H1 (cell line): ENCODE data around the gene BRCA1. TPM values are rescaled to one million over a fixed set of nuclear protein-coding genes. Genes with fewer than 3 reads are reported as not detected.

ENCODE experiments used
- CTCF ChIA-PET: fragments of 300-600 bp; sonication (Branson Sonifier 250); formaldehyde crosslinking; loops from one replicate; lab custom pipeline; 2021; ENCODE audit not compliant: partially characterized antibody; lab: Charles Lee
- POLR2A ChIA-PET: fragments of 300-600 bp; sonication (Branson Sonifier 250); formaldehyde crosslinking; loops from one replicate; lab custom pipeline; 2021; ENCODE audit warnings: inconsistent platforms; ENCODE audit not compliant: partially characterized antibody; lab: Charles Lee
- DNase-seq, 2 experiments: peaks; one replicate each; pipeline versions ENCODE4 v3.0.0 to v3.0.0-alpha.2; 2010 to 2022; ENCODE audit warnings: low spot score in 2 of 2, low read depth in 1 of 2, mixed read lengths in 1 of 2
- FAIRE-seq: peaks from 2 replicates; lab custom pipeline; 2011; peaks lifted over from hg19 to GRCh38; lab: Jason Lieb, UNC
- H2AFZ ChIP-seq: 2 replicates; pipeline ENCODE4 v1.8.1; 2012; ENCODE audit warnings: low read length, inconsistent platforms
- H2AK5ac ChIP-seq: 2 replicates; pipeline ENCODE4 v1.6.1; 2013; ENCODE audit warnings: low read depth, low read length
- H2BK120ac ChIP-seq: replicated peaks from 2 replicates; pipeline ENCODE3; 2013; ENCODE audit warnings: low read depth, low read length, inconsistent platforms
- H2BK12ac ChIP-seq: 2 replicates; pipeline ENCODE4 v1.6.1; 2013; ENCODE audit warnings: low read depth, low read length
- H2BK15ac ChIP-seq: 2 replicates; pipeline ENCODE4 v1.6.1; 2013; ENCODE audit warnings: low read length
- H2BK20ac ChIP-seq: 2 replicates; pipeline ENCODE4 v1.6.1; 2013; ENCODE audit warnings: low read length
- H2BK5ac ChIP-seq: 2 replicates; pipeline ENCODE4 v1.6.1; 2013; ENCODE audit warnings: low read depth, low read length
- H3K14ac ChIP-seq: 2 replicates; pipeline ENCODE4 v1.6.1; 2013; ENCODE audit warnings: inconsistent platforms; ENCODE audit not compliant: insufficient read length
- H3K18ac ChIP-seq: 2 replicates; pipeline ENCODE4 v1.6.1; 2013; ENCODE audit warnings: low read length; ENCODE audit errors: extremely low read depth
- H3K23ac ChIP-seq: 2 replicates; pipeline ENCODE4 v1.6.1; 2013; ENCODE audit warnings: inconsistent platforms; ENCODE audit not compliant: insufficient read length
- H3K23me2 ChIP-seq: 2 replicates; pipeline ENCODE4 v1.6.1; 2013; ENCODE audit warnings: low read depth, low read length
- H3K27ac ChIP-seq: 2 replicates; pipeline ENCODE4 v1.6.1; 2011; ENCODE audit warnings: low read depth, low read length, inconsistent platforms
- H3K27me3 ChIP-seq, 4 experiments: replicated peaks in 1 of 4; 1 replicate in 1 of 4; 2 replicates in 3 of 4; pipeline versions ENCODE4 v1.6.1 to v1.8.1; 2011 to 2013; ENCODE audit warnings: low read length in 3 of 4, mild to moderate bottlenecking in 3 of 4, inconsistent platforms in 2 of 4, mixed read lengths in 2 of 4, moderate library complexity in 1 of 4; ENCODE audit not compliant: control insufficient read depth in 3 of 4, insufficient read depth in 3 of 4; ENCODE audit errors: extremely low read depth in 1 of 4
- H3K36me3 ChIP-seq, 4 experiments: 2 replicates each; pipeline versions ENCODE4 v1.6.1 to v1.8.1; 2011 to 2013; ENCODE audit warnings: mild to moderate bottlenecking in 4 of 4, low read length in 3 of 4, moderate library complexity in 2 of 4, control low read depth in 1 of 4, inconsistent platforms in 1 of 4; ENCODE audit not compliant: insufficient read depth in 4 of 4, control insufficient read depth in 2 of 4
- H3K4ac ChIP-seq: replicated peaks from 2 replicates; pipeline ENCODE3; 2013; ENCODE audit warnings: low read length, low read depth, mixed read lengths, inconsistent platforms; ENCODE audit not compliant: insufficient read length
- H3K4me1 ChIP-seq, 4 experiments: replicated peaks in 1 of 4; 1 replicate in 1 of 4; 2 replicates in 3 of 4; pipeline versions ENCODE4 v1.6.1 to v1.8.1; 2011 to 2013; ENCODE audit warnings: low read length in 3 of 4, inconsistent platforms in 2 of 4, mixed read lengths in 1 of 4; ENCODE audit not compliant: insufficient read depth in 4 of 4, control insufficient read depth in 3 of 4
- H3K4me2 ChIP-seq, 2 experiments: 2 replicates each; pipeline versions ENCODE4 v1.6.1 to v1.8.1; 2011 to 2013; ENCODE audit warnings: low read depth in 2 of 2, low read length in 2 of 2, control low read depth in 1 of 2, inconsistent platforms in 1 of 2, mild to moderate bottlenecking in 1 of 2; ENCODE audit not compliant: insufficient read depth in 1 of 2
- H3K4me3 ChIP-seq, 4 experiments: fragments of 200-600, 300-600 bp in 1 of 4; sonication (generic), shearing (Covaris generic), sonication (Bioruptor Twin) in 1 of 4; 2 replicates each; pipeline versions ENCODE4 v1.5.1 to v1.8.1; 2011 to 2016; ENCODE audit warnings: low read length in 4 of 4, low read depth in 3 of 4, control low read depth in 2 of 4, inconsistent platforms in 2 of 4, mild to moderate bottlenecking in 2 of 4, mixed read lengths in 1 of 4, moderate library complexity in 1 of 4; ENCODE audit not compliant: insufficient read depth in 2 of 4; ENCODE audit errors: extremely low read depth in 1 of 4
- H3K56ac ChIP-seq: replicated peaks from 2 replicates; pipeline ENCODE3; 2013; ENCODE audit warnings: low read depth, mild to moderate bottlenecking, mixed read lengths, low read length, inconsistent platforms; ENCODE audit not compliant: insufficient read length
- H3K79me1 ChIP-seq: 2 replicates; pipeline ENCODE4 v1.6.1; 2013; ENCODE audit warnings: low read depth, low read length, control low read depth
- H3K79me2 ChIP-seq, 2 experiments: 2 replicates each; pipeline versions ENCODE4 v1.6.1 to v1.8.1; 2012 to 2013; ENCODE audit warnings: low read length in 2 of 2, mild to moderate bottlenecking in 2 of 2, inconsistent platforms in 1 of 2; ENCODE audit not compliant: insufficient read depth in 2 of 2, control insufficient read depth in 1 of 2
- H3K9ac ChIP-seq, 4 experiments: replicated peaks in 1 of 4; 1 replicate in 1 of 4; 2 replicates in 3 of 4; pipeline versions ENCODE4 v1.6.1 to v1.8.1; 2011 to 2013; ENCODE audit warnings: low read depth in 3 of 4, low read length in 3 of 4, control low read depth in 2 of 4, mild to moderate bottlenecking in 2 of 4, moderate library complexity in 2 of 4, inconsistent platforms in 1 of 4; ENCODE audit errors: extremely low read depth in 1 of 4
- H3K9me3 ChIP-seq, 2 experiments: 2 replicates each; pipeline versions ENCODE4 v1.6.1 to v1.8.1; 2012 to 2013; ENCODE audit warnings: mild to moderate bottlenecking in 2 of 2, moderate library complexity in 2 of 2, control low read depth in 1 of 2, inconsistent platforms in 1 of 2, low read depth in 1 of 2, low read length in 1 of 2, mixed read lengths in 1 of 2; ENCODE audit not compliant: insufficient read depth in 2 of 2
- H4K20me1 ChIP-seq, 2 experiments: replicated peaks in 1 of 2; 2 replicates each; pipeline versions ENCODE3 to v1.8.1; 2011 to 2013; ENCODE audit warnings: inconsistent platforms in 2 of 2, low read length in 2 of 2, mild to moderate bottlenecking in 1 of 2; ENCODE audit not compliant: insufficient read depth in 2 of 2, control insufficient read depth in 1 of 2
- H4K5ac ChIP-seq: 2 replicates; pipeline ENCODE4 v1.6.1; 2013; ENCODE audit warnings: low read length, low read depth, mixed read lengths, inconsistent platforms; ENCODE audit not compliant: insufficient read length
- H4K8ac ChIP-seq: 2 replicates; pipeline ENCODE4 v1.8.0; 2013; ENCODE audit warnings: mild to moderate bottlenecking, moderate library complexity, low read length, inconsistent platforms; ENCODE audit not compliant: insufficient read depth; ENCODE audit errors: extremely low read depth
- H4K91ac ChIP-seq: replicated peaks from 2 replicates; pipeline ENCODE3; 2013; ENCODE audit warnings: low read length, mixed read lengths, inconsistent platforms; ENCODE audit not compliant: insufficient read length
- SUZ12 ChIP-seq: fragments of 200-600 bp; sonication (generic); IDR thresholded peaks from 2 replicates; pipeline ENCODE4 v1.6.1; 2012; ENCODE audit warnings: mild to moderate bottlenecking, inconsistent platforms, low read length, moderate library complexity, mixed read lengths
- WGBS, 2 experiments: shearing (Covaris generic) in 1 of 2; methylation state at CpG; one replicate each; pipeline versions ENCODE4 v1.1.6 to v1.1.7; 2013 to 2015; ENCODE audit warnings: low lambda C conversion rate in 2 of 2, mixed read lengths in 2 of 2, inconsistent platforms in 1 of 2, low coverage in 1 of 2, missing lambda C conversion rate in 1 of 2; ENCODE audit not compliant: insufficient replicate concordance in 2 of 2, insufficient coverage in 1 of 2, insufficient read length in 1 of 2; ENCODE audit errors: extremely low coverage in 1 of 2, missing lambda C conversion rate in 1 of 2; 5-methylcytosine and 5-hydroxymethylcytosine counted together
- polyA plus RNA-seq, 7 experiments: library from polyadenylated mRNA; depleted of rRNA in 3 of 7; stranded (reverse) in 5 of 7; unstranded in 2 of 7; fragments of >200 nt in 5 of 7; fragments of 200-250 nt in 2 of 7; gene quantifications; 1 replicate in 5 of 7; 2 replicates in 1 of 7; 4 replicates in 1 of 7; pipeline versions ENCODE4 v1.2.1 to v1.2.3, GENCODE V29; 2011 to 2013; ENCODE audit warnings: missing spikeins in 2 of 7, mixed read lengths in 2 of 7
- total RNA-seq: library from RNA; stranded (reverse); fragmentation: NEBNext Ultra II Directional; extraction: Animal tissue kit (Norgen Biotek cat#: 25700); gene quantifications from 2 replicates; pipeline ENCODE4 v1.2.1, GENCODE V29; 2021

Gene BRCA1
- total and polyA plus RNA-seq, 2 of the 8 experiments (the other 6 are each of a cell fraction or from before 2014, with no cell fraction given) = 30.7 to 39.2 TPM

DNA sequence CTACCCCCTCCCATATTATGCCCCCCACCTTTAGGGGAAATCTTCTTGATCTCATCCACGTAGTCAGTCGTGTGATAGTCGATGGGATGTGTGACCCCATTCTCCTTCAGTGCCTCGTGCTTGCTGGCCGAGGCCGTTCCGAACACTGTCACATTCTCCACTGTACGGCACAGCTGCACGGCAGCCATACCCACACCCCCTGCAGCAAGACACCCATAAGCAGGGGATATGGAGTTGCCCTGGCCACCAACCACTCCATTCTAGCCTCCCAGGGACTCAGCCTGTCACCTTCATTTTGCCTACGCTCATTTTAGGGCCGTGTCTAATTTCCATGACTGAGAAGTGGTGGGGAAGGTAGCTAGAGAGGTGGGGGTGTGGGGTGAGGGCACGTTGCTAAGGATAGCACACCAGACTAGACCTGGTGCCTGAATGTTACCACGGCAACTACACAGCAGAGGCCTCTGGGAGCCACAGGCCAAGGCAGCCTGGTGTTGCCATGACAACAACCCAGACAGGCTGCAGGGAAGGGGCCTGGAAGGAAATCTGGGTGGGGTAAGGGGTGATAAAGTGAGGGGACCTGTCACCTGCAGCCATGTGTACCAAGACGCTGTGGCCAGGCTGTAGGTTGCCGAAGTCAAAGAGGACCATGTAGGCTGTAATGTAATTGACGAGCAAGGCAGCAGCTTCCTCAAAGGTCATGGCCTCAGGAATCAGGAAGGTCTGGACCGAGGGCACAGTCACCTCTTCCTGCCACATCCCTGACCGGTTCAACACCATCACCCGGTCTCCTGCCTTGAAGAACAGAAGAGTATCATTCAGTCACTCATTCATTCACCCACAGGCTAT lies 106.9 kb downstream of the BRCA1 start:
- CTCF ChIA-PET = interaction anchor here (0.6 to 1.5 kb wide), 3 partner anchors 12 to 197 kb away, joined by 3 to 4 read pairs (median 3); partner anchors contain the start of gene RPL27
- POLR2A ChIA-PET = interaction anchor here (1.6 to 10.8 kb wide), 5 partner anchors 12 to 297 kb away, joined by 3 to 123 read pairs (median 23); partner anchors contain the start of genes IFI35 and RPL27
- H3K4me1 ChIP-seq = peaks cover 6 to 18% (median 12%) of the 10 kb centered on the region in 4 experiments

More for the DNA sequence above, 106.9 kb downstream of the BRCA1 start:
- no peak overlapping the region for H3K18ac ChIP-seq
- no peak overlapping the region for H4K8ac ChIP-seq
- H2AFZ ChIP-seq = no peak overlapping the region
- H4K20me1 ChIP-seq = peaks cover 12% of the 10 kb centered on the region in 2 experiments
- no peak overlapping the region for H2AK5ac ChIP-seq
- H3K27me3 ChIP-seq = no peaks in the 10 kb centered on the region
- no peak for FAIRE-seq
- peak overlapping the region; percentile 40; the same call in 1 of the 2 replicates for H3K27ac ChIP-seq
- H4K5ac ChIP-seq = no peak overlapping the region
- no peak overlapping the region for H3K4ac ChIP-seq
- H3K23ac ChIP-seq = no peak overlapping the region
- WGBS, 2 experiments = 95% methylated on average over 19 of the region's 19 CpGs; no CpG with 5 or more reads in 1 of the 2 experiments
- no peak for DNase-seq
- H3K56ac ChIP-seq = no peak overlapping the region
- H4K91ac ChIP-seq = no peak overlapping the region
- no peak overlapping the region for H3K4me3 ChIP-seq
- H3K4me2 ChIP-seq = no peak overlapping the region; a peak in 1 of 4 replicates
- H3K14ac ChIP-seq = no peak overlapping the region
- H3K9ac ChIP-seq = no peak overlapping the region
- H2BK120ac ChIP-seq = no peak overlapping the region
- TF ChIP-seq SUZ12 = no peak
- TF ChIP-seq, all 59 proteins: peak for 0
- Histone ChIP-seq H3K23me2 (peaks cover 8% of the 10 kb centered on the region; the same call in 1 of the 2 replicates), H3K79me1 (peaks cover 19% of the 10 kb centered on the region), H3K9me3 (no peaks in the 10 kb centered on the region), H3K36me3 (peaks cover 6 to 39% (median 12%) of the 10 kb centered on the region in 4 experiments; a peak in 7 of 8 replicates), H2BK5ac (no peak overlapping the region), H3K79me2 (peaks cover 0 to 35% of the 10 kb centered on the region in 2 experiments; a peak in 3 of 4 replicates), H2BK12ac (no peak overlapping the region), H2BK15ac (no peak overlapping the region), H2BK20ac (no peak overlapping the region)
